ENCODE measurements around the gene RARA.
A peak's percentile ranks its signal among the peaks of the same experiment; 100 is the strongest.

Gene RARA

DNA sequence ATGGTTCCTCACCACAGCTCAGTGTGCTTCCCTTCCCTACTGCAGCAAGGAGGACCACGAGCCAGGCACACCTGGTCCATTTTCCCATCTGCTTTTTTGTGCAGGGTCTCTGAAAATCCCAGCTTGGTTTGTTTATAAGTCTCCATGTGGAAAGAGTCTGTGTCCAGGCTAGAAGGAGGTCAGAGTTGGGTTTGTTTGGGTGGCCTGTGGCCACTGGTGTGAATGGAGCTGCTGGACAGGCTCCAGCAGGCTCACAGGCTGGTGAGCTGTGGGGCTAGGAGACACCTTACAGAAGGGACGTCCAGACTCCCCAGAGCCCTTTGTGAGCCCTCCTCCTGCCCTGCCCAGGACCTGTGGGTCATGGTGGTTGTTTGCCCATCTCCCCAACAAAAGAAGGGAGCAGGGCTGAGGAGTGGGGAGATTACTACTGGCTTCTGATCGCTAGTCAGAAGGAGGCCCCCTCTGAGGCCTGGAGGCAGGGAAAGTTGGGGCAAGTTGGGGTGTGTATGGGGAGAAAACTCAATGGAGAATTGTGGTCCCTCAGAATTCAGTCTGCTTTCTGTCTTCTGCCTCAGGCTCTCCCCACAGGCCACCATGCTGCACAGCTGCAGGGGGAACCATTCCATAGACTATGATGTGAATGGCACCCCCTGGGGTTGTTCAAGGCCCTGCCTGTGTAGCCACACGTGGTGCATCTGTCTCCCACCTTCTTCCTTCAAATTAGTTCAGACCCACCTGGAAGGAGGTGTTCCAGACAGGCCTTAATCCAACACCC is 4.1 kb downstream of the RARA start:
- H3K36me3 ChIP-seq (ENCODE audit: insufficient read depth, insufficient read length, low read length) = no peaks in the 10 kb centered on the region
- peaks cover 18% of the 10 kb centered on the region for H3K27me3 ChIP-seq (ENCODE audit: insufficient read depth, insufficient read length)
- H3K4me3 ChIP-seq (ENCODE audit: insufficient read length, low read depth) = no peak overlapping the region
- H3K9me3 ChIP-seq (ENCODE audit: insufficient read depth, low read length) = no peaks in the 10 kb centered on the region
- no peak overlapping the region for H3K9ac ChIP-seq (ENCODE audit: insufficient read length, low read depth)
- no peak for DNase-seq (ENCODE audit: low read depth, low spot score)
- peaks cover 31% of the 10 kb centered on the region for H3K4me1 ChIP-seq (ENCODE audit: insufficient read depth, insufficient read length)
- TF ChIP-seq ZNF274 (IDR thresholded peaks at IDR 0.05; ENCODE audit: low read depth, low read length) (no peak), YY1 (IDR thresholded peaks at IDR 0.05; ENCODE audit: insufficient read depth, insufficient read length) (no peak), SUZ12 (IDR thresholded peaks at IDR 0.05; ENCODE audit: extremely low read depth, insufficient read depth, insufficient read length) (no peak)

DNA sequence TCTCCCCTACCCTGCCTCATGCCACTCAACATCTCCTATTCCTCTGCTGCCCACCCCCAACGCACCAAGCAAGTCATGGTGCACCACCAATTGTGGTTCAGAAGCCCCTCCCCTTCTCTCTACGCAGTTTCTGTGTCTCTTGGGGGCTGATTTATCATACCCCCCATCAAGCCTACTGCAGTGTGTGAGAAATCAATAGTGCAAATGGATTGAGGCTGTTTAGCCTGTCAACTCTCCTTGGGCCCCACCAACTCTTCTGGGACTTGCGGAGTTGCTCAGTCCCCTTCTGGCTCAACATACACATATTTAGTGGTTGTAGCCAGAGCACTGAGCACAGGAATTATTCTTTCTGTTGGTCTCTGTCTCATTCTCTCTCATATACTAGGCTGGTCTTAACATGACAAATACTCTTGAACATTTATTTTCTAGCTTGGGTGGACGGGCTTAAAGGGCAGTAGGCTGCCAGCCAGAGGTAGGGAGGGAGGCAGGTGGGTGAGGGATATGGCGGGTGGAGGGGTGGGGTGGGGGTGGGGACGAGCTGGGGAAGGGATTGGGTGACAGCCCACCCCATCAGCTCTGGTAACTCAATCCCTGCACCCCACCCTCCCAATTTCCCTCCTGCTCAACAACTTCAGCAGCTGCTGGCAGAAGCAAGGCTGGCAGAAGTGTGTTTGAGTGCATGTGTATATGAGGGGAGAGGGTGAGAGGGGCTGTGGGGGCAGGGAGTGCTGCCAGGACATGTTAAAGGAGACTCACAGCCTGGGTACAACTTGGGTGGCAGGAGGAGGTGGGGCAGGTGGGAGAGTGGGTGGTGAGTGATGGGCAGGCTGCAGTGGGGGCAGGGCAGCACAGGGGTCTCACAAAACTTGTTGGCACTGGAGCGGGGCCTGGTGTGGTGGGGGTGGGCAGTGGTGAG is 4.9 kb downstream of the RARA start:
- Histone ChIP-seq H3K9me3 (ENCODE audit: insufficient read depth, low read length) (no peaks in the 10 kb centered on the region), H3K27me3 (ENCODE audit: insufficient read depth, insufficient read length) (peaks cover 22% of the 10 kb centered on the region), H3K4me3 (ENCODE audit: insufficient read length, low read depth) (no peak overlapping the region), H3K4me1 (ENCODE audit: insufficient read depth, insufficient read length) (peaks cover 33% of the 10 kb centered on the region), H3K9ac (ENCODE audit: insufficient read length, low read depth) (no peak overlapping the region), H3K36me3 (ENCODE audit: insufficient read depth, insufficient read length, low read length) (no peaks in the 10 kb centered on the region)
- DNase-seq (ENCODE audit: low read depth, low spot score) = no peak
- TF ChIP-seq YY1 (IDR thresholded peaks at IDR 0.05; ENCODE audit: insufficient read depth, insufficient read length) = no peak
- TF ChIP-seq ZNF274 (IDR thresholded peaks at IDR 0.05; ENCODE audit: low read depth, low read length) = no peak
- TF ChIP-seq SUZ12 (IDR thresholded peaks at IDR 0.05; ENCODE audit: extremely low read depth, insufficient read depth, insufficient read length) = no peak

- Histone ChIP-seq H3K36me3 (ENCODE audit: insufficient read depth, insufficient read length, low read length) (no peaks in the 10 kb centered on the region), H3K4me3 (ENCODE audit: insufficient read length, low read depth) (no peak overlapping the region), H3K9ac (ENCODE audit: insufficient read length, low read depth) (no peak overlapping the region), H3K4me1 (ENCODE audit: insufficient read depth, insufficient read length) (peaks cover 34% of the 10 kb centered on the region), H3K27me3 (ENCODE audit: insufficient read depth, insufficient read length) (peaks cover 25% of the 10 kb centered on the region), H3K9me3 (ENCODE audit: insufficient read depth, low read length) (no peaks in the 10 kb centered on the region)
- TF ChIP-seq ZNF274 (IDR thresholded peaks at IDR 0.05; ENCODE audit: low read depth, low read length) (no peak), SUZ12 (IDR thresholded peaks at IDR 0.05; ENCODE audit: extremely low read depth, insufficient read depth, insufficient read length) (no peak), YY1 (IDR thresholded peaks at IDR 0.05; ENCODE audit: insufficient read depth, insufficient read length) (no peak)
- no peak for DNase-seq (ENCODE audit: low read depth, low spot score)
Measured at GRCh38 chr17:40314584-40314956, 5.6 kb downstream of the RARA start.

- Histone ChIP-seq H3K9ac (ENCODE audit: insufficient read length, low read depth) (no peak overlapping the region), H3K4me3 (ENCODE audit: insufficient read length, low read depth) (no peak overlapping the region), H3K4me1 (ENCODE audit: insufficient read depth, insufficient read length) (peaks cover 38% of the 10 kb centered on the region), H3K27me3 (ENCODE audit: insufficient read depth, insufficient read length) (peaks cover 25% of the 10 kb centered on the region), H3K9me3 (ENCODE audit: insufficient read depth, low read length) (no peaks in the 10 kb centered on the region), H3K36me3 (ENCODE audit: insufficient read depth, insufficient read length, low read length) (no peaks in the 10 kb centered on the region)
- no peak for TF ChIP-seq SUZ12 (IDR thresholded peaks at IDR 0.05; ENCODE audit: extremely low read depth, insufficient read depth, insufficient read length)
- no peak for TF ChIP-seq ZNF274 (IDR thresholded peaks at IDR 0.05; ENCODE audit: low read depth, low read length)
- no peak for TF ChIP-seq YY1 (IDR thresholded peaks at IDR 0.05; ENCODE audit: insufficient read depth, insufficient read length)
- DNase-seq (ENCODE audit: low read depth, low spot score) = no peak
Measured at GRCh38 chr17:40315206-40315605, 6.2 kb downstream of the RARA start.

- Histone ChIP-seq H3K4me1 (ENCODE audit: insufficient read depth, insufficient read length) (peaks cover 38% of the 10 kb centered on the region), H3K9ac (ENCODE audit: insufficient read length, low read depth) (peak overlapping the region; percentile 88), H3K9me3 (ENCODE audit: insufficient read depth, low read length) (no peaks in the 10 kb centered on the region), H3K36me3 (ENCODE audit: insufficient read depth, insufficient read length, low read length) (no peaks in the 10 kb centered on the region), H3K27me3 (ENCODE audit: insufficient read depth, insufficient read length) (peaks cover 25% of the 10 kb centered on the region), H3K4me3 (ENCODE audit: insufficient read length, low read depth) (peak overlapping the region; percentile 42)
- DNase-seq (ENCODE audit: low read depth, low spot score) = no peak
- TF ChIP-seq YY1 (IDR thresholded peaks at IDR 0.05; ENCODE audit: insufficient read depth, insufficient read length) (no peak), ZNF274 (IDR thresholded peaks at IDR 0.05; ENCODE audit: low read depth, low read length) (no peak), SUZ12 (IDR thresholded peaks at IDR 0.05; ENCODE audit: extremely low read depth, insufficient read depth, insufficient read length) (no peak)
Measured at GRCh38 chr17:40315678-40316570, 6.9 kb downstream of the RARA start.

DNA sequence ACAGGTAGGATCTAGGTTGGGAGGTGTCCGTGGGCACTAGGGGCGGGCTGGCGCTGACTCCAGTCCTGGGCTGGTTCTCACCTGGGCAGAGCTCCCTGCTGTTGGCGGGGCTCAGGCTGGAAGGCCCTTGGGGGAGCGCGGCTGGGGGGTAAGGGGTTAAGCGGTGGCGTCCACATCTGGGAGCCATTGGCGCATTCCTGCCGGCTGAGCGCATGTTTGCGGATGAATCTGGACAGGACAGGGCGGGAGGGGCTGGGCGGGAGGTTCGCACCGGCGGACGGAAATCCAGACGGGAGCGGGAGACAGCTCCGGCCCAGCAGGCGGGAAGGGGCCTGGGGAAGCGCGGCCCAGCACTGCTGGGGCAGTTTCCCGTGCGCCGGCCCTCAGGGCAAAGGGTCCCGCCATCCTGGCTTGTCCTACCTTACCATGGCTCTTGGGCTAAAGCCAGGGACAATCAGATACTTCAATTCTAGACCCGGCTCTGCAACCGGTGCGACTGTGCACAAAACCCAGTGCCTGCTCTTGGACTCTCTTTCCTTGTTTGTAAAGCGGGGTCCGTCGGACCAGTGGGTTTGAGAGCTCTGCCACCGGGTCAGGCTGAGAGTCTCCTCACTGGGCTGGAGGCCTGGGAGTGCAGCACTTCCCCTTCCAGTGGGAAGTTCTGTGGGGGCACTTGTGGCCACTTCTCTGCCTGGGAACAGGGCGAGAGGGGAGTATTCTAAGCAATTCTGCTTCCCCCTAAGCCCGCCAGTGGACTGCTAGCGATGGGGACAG is 7.8 kb downstream of the RARA start:
- H3K4me3 ChIP-seq (ENCODE audit: insufficient read length, low read depth) = peak overlapping the region; percentile 42
- H3K9me3 ChIP-seq (ENCODE audit: insufficient read depth, low read length) = no peaks in the 10 kb centered on the region
- peak overlapping the region; percentile 88 for H3K9ac ChIP-seq (ENCODE audit: insufficient read length, low read depth)
- H3K36me3 ChIP-seq (ENCODE audit: insufficient read depth, insufficient read length, low read length) = no peaks in the 10 kb centered on the region
- no peak for DNase-seq (ENCODE audit: low read depth, low spot score)
- H3K27me3 ChIP-seq (ENCODE audit: insufficient read depth, insufficient read length) = peaks cover 25% of the 10 kb centered on the region
- H3K4me1 ChIP-seq (ENCODE audit: insufficient read depth, insufficient read length) = peaks cover 34% of the 10 kb centered on the region
- TF ChIP-seq SUZ12 (IDR thresholded peaks at IDR 0.05; ENCODE audit: extremely low read depth, insufficient read depth, insufficient read length) (no peak), YY1 (IDR thresholded peaks at IDR 0.05; ENCODE audit: insufficient read depth, insufficient read length) (no peak), ZNF274 (IDR thresholded peaks at IDR 0.05; ENCODE audit: low read depth, low read length) (no peak)
